ENCODE results near the gene WWOX. TPM values are rescaled to one million over a fixed set of nuclear protein-coding genes. Genes with fewer than 3 reads are reported as not detected.

WWOX gene
- total RNA-seq, 1 donor from 2014 or later = 34.9 TPM

DNA sequence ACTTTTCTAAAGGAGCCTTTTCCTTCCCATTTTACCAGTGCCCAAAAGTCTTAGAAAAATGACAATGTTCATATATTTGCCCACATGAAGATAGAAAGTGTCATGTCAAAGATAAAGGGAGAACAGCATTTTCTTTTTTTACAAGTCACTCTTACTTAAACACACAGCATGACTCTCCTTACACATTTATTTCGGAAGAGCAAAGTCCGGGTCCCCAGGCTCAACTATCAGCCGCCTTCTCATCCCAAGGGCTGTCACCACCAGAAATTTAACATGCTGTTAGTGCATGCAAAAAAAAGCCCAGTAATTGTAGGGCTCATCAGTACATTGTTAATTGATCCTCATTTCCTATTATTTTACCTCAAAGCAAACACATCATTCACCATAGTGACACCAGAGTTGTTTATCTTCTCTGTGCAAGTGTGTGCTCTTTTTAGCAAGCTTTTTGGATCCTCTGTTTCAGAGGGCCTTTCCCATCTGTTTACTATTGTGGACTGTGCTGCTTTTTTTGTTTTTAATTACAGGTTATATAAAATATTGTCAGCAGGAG lies 560.3 kb downstream of the WWOX start:
- no peaks in the 10 kb centered on the region for H3K36me3 ChIP-seq (ENCODE audit: control insufficient read depth, insufficient read depth, low read length)
- DNase-seq (ENCODE audit: low read depth) = no peak
- H3K4me3 ChIP-seq (ENCODE audit: low read depth, low read length) = no peak overlapping the region
- H3K27me3 ChIP-seq (ENCODE audit: control insufficient read depth, insufficient read depth, low read length) = no peaks in the 10 kb centered on the region
- TF ChIP-seq, protein P1, sequence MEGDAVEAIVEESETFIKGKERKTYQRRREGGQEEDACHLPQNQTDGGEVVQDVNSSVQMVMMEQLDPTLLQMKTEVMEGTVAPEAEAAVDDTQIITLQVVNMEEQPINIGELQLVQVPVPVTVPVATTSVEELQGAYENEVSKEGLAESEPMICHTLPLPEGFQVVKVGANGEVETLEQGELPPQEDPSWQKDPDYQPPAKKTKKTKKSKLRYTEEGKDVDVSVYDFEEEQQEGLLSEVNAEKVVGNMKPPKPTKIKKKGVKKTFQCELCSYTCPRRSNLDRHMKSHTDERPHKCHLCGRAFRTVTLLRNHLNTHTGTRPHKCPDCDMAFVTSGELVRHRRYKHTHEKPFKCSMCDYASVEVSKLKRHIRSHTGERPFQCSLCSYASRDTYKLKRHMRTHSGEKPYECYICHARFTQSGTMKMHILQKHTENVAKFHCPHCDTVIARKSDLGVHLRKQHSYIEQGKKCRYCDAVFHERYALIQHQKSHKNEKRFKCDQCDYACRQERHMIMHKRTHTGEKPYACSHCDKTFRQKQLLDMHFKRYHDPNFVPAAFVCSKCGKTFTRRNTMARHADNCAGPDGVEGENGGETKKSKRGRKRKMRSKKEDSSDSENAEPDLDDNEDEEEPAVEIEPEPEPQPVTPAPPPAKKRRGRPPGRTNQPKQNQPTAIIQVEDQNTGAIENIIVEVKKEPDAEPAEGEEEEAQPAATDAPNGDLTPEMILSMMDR (IDR thresholded peaks at IDR 0.05; ENCODE audit: insufficient read depth, low read length, poor library complexity, severe bottlenecking) = no peak

DNA sequence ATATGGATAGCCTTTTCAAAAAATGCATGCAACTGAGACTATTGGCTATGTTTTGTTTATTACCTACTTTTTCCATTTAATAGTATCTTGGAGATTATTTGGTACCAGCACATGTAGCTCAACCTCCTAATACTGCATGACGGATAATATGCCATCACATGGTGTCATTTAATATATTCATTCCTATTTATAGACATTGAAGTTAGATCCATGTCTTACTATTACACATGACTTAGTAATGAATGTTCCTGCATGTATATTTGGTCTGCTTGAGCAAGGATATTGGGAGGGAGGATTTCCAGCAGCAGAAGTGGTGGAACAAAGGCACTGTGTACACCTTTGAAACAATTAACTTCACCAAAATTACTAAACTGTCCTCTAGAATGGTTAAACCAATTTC lies 561.3 kb downstream of the WWOX start:
- no peak for DNase-seq (ENCODE audit: low read depth)
- Histone ChIP-seq H3K4me3 (ENCODE audit: low read depth, low read length) (no peak overlapping the region), H3K36me3 (ENCODE audit: control insufficient read depth, insufficient read depth, low read length) (no peaks in the 10 kb centered on the region), H3K27me3 (ENCODE audit: control insufficient read depth, insufficient read depth, low read length) (no peaks in the 10 kb centered on the region)
- TF ChIP-seq, protein P1 (IDR thresholded peaks at IDR 0.05; ENCODE audit: insufficient read depth, low read length, poor library complexity, severe bottlenecking) = no peak

DNA sequence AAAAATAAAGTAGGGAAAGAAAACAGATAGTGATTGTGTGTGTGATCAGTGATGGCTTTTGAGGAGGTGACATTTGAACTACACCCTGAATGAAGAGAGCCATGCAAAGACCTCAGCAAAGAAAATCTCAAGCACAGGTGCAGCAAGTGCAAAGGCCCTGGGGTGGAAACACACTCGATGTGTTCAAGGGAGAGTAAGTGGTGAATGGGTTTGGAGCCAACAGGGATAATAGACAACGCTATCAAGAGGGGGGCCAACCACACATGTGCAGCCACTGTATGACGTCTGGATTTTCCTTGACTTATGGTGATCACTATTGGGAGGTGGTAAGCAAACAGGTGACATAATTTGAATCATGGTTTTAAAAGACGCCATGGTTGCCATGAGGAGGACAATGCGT lies 564.2 kb downstream of the WWOX start:
- Histone ChIP-seq H3K4me3 (ENCODE audit: low read depth, low read length) (no peak overlapping the region), H3K36me3 (ENCODE audit: control insufficient read depth, insufficient read depth, low read length) (no peaks in the 10 kb centered on the region), H3K27me3 (ENCODE audit: control insufficient read depth, insufficient read depth, low read length) (no peaks in the 10 kb centered on the region)
- TF ChIP-seq, protein P1 (IDR thresholded peaks at IDR 0.05; ENCODE audit: insufficient read depth, low read length, poor library complexity, severe bottlenecking) = no peak
- DNase-seq (ENCODE audit: low read depth) = no peak

DNA sequence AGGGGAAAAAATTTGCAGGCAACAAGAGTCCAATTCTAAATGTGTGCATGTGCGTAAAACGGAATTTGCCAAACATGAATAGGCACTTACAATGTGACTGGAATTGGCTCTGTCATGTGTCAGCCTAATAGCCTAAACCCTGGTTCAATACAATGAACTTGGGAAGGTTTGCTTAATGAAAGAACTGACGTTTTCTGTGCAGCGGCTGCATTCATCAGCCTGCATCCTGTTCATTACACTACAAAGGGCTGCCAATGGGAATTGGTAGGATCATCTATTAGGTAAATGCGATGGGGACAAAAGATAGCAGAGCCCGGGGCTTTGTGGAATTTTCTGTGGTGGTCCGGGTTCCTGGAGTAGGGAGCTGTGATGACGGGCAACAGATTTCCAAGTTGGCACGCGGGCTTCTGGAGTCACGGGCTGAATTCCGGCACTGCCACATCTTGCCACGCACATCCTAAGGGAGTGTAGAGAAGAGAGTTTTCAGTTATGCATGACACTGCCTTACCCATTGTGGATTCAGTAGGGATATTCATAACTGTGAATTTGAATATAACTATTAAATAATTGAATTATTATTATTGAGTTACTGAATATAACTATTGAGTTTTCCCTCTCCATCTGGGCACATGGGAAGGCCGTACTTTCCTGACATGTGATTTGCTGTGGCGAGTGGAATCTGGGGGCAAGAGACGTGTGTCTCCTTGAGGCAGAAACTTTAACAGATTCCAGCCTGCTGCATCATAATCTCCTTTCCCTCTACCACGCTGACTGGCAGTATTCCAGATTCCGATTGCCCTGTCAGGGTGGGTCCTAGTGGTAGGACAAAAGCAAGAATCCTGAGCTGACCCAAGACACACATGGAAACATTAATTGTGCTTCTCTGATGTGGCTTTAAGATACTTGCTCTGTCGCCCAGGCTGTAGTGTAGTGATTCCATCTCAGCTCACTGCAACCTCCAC lies 565.6 kb downstream of the WWOX start:
- H3K36me3 ChIP-seq (ENCODE audit: control insufficient read depth, insufficient read depth, low read length) = no peaks in the 10 kb centered on the region
- no peak for DNase-seq (ENCODE audit: low read depth)
- TF ChIP-seq, protein P1 (IDR thresholded peaks at IDR 0.05; ENCODE audit: insufficient read depth, low read length, poor library complexity, severe bottlenecking) = no peak
- no peaks in the 10 kb centered on the region for H3K27me3 ChIP-seq (ENCODE audit: control insufficient read depth, insufficient read depth, low read length)
- no peak overlapping the region for H3K4me3 ChIP-seq (ENCODE audit: low read depth, low read length)

DNA sequence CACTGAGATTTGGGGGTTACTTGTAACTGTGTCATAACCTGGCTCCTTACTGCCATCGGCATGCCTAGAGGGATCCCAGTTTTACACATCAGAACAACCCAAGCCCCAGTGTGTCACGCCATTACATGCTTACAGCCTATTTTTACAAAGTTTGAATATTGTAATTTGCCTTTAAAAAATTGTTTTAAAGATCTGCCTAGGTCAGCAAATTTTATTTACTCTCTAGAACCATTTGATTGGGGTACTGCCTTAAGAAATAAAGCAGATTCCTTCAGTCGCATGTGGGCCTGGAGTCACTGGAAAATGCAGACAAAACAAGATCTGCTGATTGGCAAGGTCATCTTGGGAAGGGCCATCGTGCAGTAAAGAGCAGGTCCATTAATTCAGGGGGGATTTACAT lies 566.9 kb downstream of the WWOX start:
- TF ChIP-seq, protein P1 (IDR thresholded peaks at IDR 0.05; ENCODE audit: insufficient read depth, low read length, poor library complexity, severe bottlenecking) = no peak
- no peak for DNase-seq (ENCODE audit: low read depth)
- Histone ChIP-seq H3K27me3 (ENCODE audit: control insufficient read depth, insufficient read depth, low read length) (no peaks in the 10 kb centered on the region), H3K4me3 (ENCODE audit: low read depth, low read length) (no peak overlapping the region), H3K36me3 (ENCODE audit: control insufficient read depth, insufficient read depth, low read length) (no peaks in the 10 kb centered on the region)

Data from kidney epithelial cell (primary cell).